Natural killer cell (primary cell): ENCODE results near the gene CHD5. TPM values are rescaled to one million over a fixed set of nuclear protein-coding genes. Genes with fewer than 3 reads are reported as not detected.
A peak's percentile ranks its signal among the peaks of the same experiment; 100 is the strongest.

Experiments
- ATAC-seq, 3 donors: fragments of 150-1000 bp in 2 of 3; fragments of 200-7000 bp in 1 of 3; cut with Tn5 transposase; 1 replicate in 1 of 3; 2 replicates in 2 of 3; pipeline ENCODE4 v1.10.0; 2021; ENCODE audit warnings: mild to moderate bottlenecking in 2 of 3, moderate library complexity in 2 of 3
- DNase-seq, 2 donors: peaks; one replicate each; pipeline versions ENCODE4 v3.0.0 to v3.0.0-alpha.2; 2013 to 2021; ENCODE audit warnings: mixed read lengths in 1 of 2
- H3K27ac ChIP-seq: one replicate; pipeline ENCODE4 v1.5.1; 2013; ENCODE audit warnings: mild to moderate bottlenecking, low read length
- H3K27me3 ChIP-seq: one replicate; pipeline ENCODE4 v1.6.1; 2013; ENCODE audit warnings: low read length; ENCODE audit not compliant: control insufficient read depth, insufficient read depth
- H3K36me3 ChIP-seq: one replicate; pipeline ENCODE4 v1.6.1; 2013; ENCODE audit warnings: low read length; ENCODE audit not compliant: control insufficient read depth, insufficient read depth
- H3K4me1 ChIP-seq: one replicate; pipeline ENCODE4 v1.6.1; 2013; ENCODE audit warnings: low read length; ENCODE audit not compliant: control insufficient read depth, insufficient read depth
- H3K4me3 ChIP-seq: one replicate; pipeline ENCODE4 v1.5.1; 2013; ENCODE audit warnings: low read length
- H3K9me3 ChIP-seq: one replicate; pipeline ENCODE4 v1.6.1; 2013; ENCODE audit warnings: low read length; ENCODE audit not compliant: control insufficient read depth, insufficient read depth
- H3K27ac Mint-ChIP-seq, 2 donors: one replicate each; pipeline ENCODE4 v1.8.0; 2022; ENCODE audit warnings: mild to moderate bottlenecking in 2 of 2, mixed read lengths in 2 of 2, moderate library complexity in 1 of 2
- H3K27me3 Mint-ChIP-seq, 2 donors: one replicate each; pipeline ENCODE4 v1.8.0; 2022; ENCODE audit warnings: low read depth in 2 of 2, mixed read lengths in 2 of 2
- H3K36me3 Mint-ChIP-seq: one replicate; pipeline ENCODE4 v1.8.0; 2022; ENCODE audit warnings: mixed read lengths
- H3K4me1 Mint-ChIP-seq, 2 donors: one replicate each; pipeline ENCODE4 v1.8.0; 2022; ENCODE audit warnings: mixed read lengths in 2 of 2
- H3K4me3 Mint-ChIP-seq: one replicate; pipeline ENCODE4 v1.8.0; 2022; ENCODE audit warnings: mild to moderate bottlenecking, moderate library complexity, mixed read lengths
- H3K9me3 Mint-ChIP-seq, 2 donors: one replicate each; pipeline ENCODE4 v1.8.0; 2022; ENCODE audit warnings: mixed read lengths in 2 of 2
- WGBS: methylation state at CpG from one replicate; pipeline ENCODE4 v1.1.7; 2013; ENCODE audit warnings: missing lambda C conversion rate; ENCODE audit not compliant: insufficient coverage; 5-methylcytosine and 5-hydroxymethylcytosine counted together
- intact Hi-C: fragments of 100-400 bp; cut with micrococcal nuclease; formaldehyde crosslinking; loops from one replicate; pipeline ENCODE4 v1.14.2; 2022
- total RNA-seq, 4 donors: library from RNA; stranded (reverse); fragments of 120-200 nt in 1 of 4; gene quantifications; one replicate each; pipeline versions ENCODE4 v1.2.3 to v1.2.4, GENCODE V29; 2013 to 2022
- TF ChIP-seq, protein P1 (sequence below): fragments of 200-600 bp; IDR thresholded peaks from one replicate; pipeline ENCODE4 v1.8.0; 2022; ENCODE audit warnings: antibody characterized with exemption

CHD5 gene
- total RNA-seq, 3 donors from 2014 or later (not counting 1 experiment from before 2014, with no cell fraction given) = 0.34 to 1.2 (median 0.73) TPM

DNA sequence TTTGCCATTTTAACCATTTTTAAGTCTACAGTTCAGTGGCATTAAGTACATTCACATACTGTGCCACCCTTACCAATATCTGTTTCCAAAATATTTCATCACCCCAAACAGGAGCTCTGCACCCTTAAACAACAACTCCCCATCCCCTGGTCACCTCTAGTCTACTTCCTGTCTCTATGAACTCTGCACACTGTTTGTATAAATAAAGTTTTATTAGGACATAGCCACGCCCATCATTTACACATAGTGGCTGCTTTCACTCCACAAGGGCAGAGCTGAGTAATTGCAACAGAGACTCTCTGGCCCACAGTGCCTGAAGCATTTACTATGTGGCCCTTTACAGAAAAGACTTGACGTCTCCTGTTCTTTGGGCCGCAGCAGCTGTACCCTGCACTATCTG is 104.4 kb downstream of the CHD5 start:
- DNase-seq (no peak), ATAC-seq (no peak)
- no peak overlapping the region for H3K4me3 Mint-ChIP-seq
- Histone ChIP-seq H3K36me3 (peaks cover 71% of the 10 kb centered on the region), H3K4me3 (no peak overlapping the region), H3K4me1 (no peaks in the 10 kb centered on the region), H3K9me3 (no peaks in the 10 kb centered on the region), H3K27me3 (no peaks in the 10 kb centered on the region), H3K27ac (no peak overlapping the region)
- WGBS = 99% methylated on average over 3 of the region's 3 CpGs
- H3K27me3 Mint-ChIP-seq = no peaks in the 10 kb centered on the region
- intact Hi-C loops = no loop called here
- no peaks in the 10 kb centered on the region for H3K9me3 Mint-ChIP-seq
- H3K27ac Mint-ChIP-seq = peak overlapping the region in 1 of 2 donors; percentile 6
- TF ChIP-seq, protein P1, sequence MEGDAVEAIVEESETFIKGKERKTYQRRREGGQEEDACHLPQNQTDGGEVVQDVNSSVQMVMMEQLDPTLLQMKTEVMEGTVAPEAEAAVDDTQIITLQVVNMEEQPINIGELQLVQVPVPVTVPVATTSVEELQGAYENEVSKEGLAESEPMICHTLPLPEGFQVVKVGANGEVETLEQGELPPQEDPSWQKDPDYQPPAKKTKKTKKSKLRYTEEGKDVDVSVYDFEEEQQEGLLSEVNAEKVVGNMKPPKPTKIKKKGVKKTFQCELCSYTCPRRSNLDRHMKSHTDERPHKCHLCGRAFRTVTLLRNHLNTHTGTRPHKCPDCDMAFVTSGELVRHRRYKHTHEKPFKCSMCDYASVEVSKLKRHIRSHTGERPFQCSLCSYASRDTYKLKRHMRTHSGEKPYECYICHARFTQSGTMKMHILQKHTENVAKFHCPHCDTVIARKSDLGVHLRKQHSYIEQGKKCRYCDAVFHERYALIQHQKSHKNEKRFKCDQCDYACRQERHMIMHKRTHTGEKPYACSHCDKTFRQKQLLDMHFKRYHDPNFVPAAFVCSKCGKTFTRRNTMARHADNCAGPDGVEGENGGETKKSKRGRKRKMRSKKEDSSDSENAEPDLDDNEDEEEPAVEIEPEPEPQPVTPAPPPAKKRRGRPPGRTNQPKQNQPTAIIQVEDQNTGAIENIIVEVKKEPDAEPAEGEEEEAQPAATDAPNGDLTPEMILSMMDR = no peak
- peaks cover 18 to 20% of the 10 kb centered on the region in 2 donors for H3K4me1 Mint-ChIP-seq
- H3K36me3 Mint-ChIP-seq = no peaks in the 10 kb centered on the region

DNA sequence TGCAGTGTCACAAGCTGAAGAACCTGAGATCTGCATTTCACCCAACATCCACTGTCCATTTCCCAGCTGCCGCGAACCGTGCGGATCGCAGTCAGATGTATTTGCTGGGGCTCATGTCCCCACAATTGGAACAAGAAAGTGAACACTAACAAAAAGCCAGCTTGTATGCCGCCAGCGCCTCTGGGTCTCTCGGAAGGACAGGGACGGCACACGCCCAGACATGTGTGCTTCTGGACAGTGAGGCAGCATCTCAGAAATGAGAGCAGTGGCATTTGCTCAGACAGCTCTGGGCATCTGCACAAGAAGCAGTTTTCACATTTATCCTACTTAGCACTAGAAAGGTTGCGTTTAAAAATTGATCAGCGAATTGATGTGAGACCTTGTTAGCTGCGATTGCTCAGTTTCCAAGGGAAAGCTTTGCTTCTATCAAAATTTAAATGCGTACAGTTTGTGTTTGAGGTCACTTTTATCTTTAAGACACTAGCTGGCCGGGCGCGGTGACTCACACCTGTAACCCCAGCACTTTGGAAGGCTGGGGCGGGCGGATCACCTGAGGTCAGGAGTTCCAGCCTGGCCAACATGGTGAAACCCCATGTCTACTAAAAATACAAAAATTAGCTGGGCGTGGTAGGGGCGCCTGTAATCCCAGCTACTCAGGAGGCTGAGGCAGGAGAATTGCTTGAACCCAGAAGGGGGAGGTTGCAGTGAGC is 105.8 kb downstream of the CHD5 start:
- ATAC-seq = no peak
- no peak overlapping the region for H3K4me3 ChIP-seq
- H3K9me3 ChIP-seq = no peaks in the 10 kb centered on the region
- no peak for DNase-seq
- no peaks in the 10 kb centered on the region for H3K9me3 Mint-ChIP-seq
- H3K27me3 Mint-ChIP-seq = no peaks in the 10 kb centered on the region
- TF ChIP-seq, protein P1 = no peak
- no peaks in the 10 kb centered on the region for H3K27me3 ChIP-seq
- 97% methylated on average over 21 of the region's 21 CpGs for WGBS
- H3K27ac ChIP-seq = no peak overlapping the region
- H3K4me1 ChIP-seq = no peaks in the 10 kb centered on the region
- H3K36me3 ChIP-seq = peaks cover 62% of the 10 kb centered on the region
- H3K27ac Mint-ChIP-seq = no peak overlapping the region
- no peaks in the 10 kb centered on the region for H3K36me3 Mint-ChIP-seq
- H3K4me1 Mint-ChIP-seq = peaks cover 27% of the 10 kb centered on the region in 2 donors
- intact Hi-C loops = no loop called here
- no peak overlapping the region for H3K4me3 Mint-ChIP-seq

DNA sequence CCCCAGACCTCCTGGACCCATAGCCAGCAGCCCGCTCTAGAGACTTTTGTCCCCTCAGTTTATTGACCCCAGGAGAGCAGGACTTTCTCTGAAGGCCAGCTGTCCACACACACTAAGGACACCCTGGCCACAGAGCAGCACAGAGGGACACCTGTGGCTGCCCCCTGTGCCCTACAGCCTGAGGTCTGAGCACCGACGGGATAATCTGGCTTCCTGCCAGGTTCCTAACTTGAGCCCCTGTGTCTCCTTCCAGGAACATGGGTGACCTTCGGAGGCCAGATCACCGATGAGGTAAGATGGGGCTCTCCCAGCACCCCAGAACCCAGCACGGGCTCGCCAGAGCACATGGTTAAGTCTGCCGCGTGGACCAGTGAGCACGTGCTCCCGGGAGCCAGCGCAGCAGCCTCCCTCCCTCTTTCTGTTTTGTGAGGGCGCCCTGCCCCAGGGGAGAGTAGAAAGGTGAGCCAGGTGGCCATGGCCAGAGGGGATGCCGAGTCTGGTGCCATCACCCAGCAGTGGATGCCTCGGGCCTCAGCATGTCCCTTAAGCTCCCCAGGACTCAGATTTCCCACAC is 106.6 kb downstream of the CHD5 start:
- no peaks in the 10 kb centered on the region for H3K27me3 Mint-ChIP-seq
- H3K27me3 ChIP-seq = no peaks in the 10 kb centered on the region
- peaks cover 60% of the 10 kb centered on the region for H3K36me3 ChIP-seq
- H3K27ac Mint-ChIP-seq = no peak overlapping the region
- WGBS = 98% methylated on average over 15 of the region's 15 CpGs
- H3K4me3 ChIP-seq = no peak overlapping the region
- H3K36me3 Mint-ChIP-seq = no peaks in the 10 kb centered on the region
- no peak overlapping the region for H3K27ac ChIP-seq
- TF ChIP-seq, protein P1 = no peak
- H3K4me3 Mint-ChIP-seq = no peak overlapping the region
- intact Hi-C loops = no loop called here
- DNase-seq = no peak
- H3K9me3 Mint-ChIP-seq = no peaks in the 10 kb centered on the region
- H3K4me1 ChIP-seq = no peaks in the 10 kb centered on the region
- no peak for ATAC-seq
- H3K9me3 ChIP-seq = no peaks in the 10 kb centered on the region
- peaks cover 25 to 35% of the 10 kb centered on the region in 2 donors for H3K4me1 Mint-ChIP-seq
